ENCODE results near the gene ZBTB16. TPM values are rescaled to one million over a fixed set of nuclear protein-coding genes. Genes with fewer than 3 reads are reported as not detected.

Gene ZBTB16
- total RNA-seq, 2 donors from 2014 or later, result 2.0 to 13.7 TPM

DNA sequence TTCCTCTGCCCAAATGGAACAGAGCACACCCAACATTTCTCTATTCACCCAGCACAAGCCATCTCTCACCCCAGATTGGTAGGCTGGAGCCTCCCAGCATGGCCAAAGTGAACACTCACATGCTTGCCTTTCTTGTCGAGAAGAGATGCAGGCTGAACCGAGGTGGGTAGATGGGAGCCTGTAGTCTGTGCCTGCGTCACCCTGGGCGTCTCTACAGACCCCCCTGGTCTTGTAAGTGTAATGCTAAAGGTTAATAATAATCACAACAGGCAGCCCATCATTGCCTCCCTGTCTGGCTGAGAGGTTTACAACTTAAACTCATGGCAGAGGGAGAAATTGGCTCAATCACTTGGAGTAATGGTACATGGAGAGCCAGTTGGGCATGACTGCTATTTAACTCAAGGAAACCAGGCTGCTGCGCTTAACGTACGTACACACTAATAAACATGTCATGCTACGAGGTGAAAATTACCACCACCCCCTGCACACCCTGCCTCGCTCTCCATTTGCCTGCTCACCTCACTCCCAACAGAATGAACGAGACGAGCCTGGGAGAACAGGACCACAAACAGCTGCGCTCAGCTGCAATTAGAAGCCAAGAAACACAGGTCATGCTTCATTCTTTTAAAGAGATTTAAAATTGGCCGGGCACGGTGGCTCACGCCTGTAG lies 9.1 kb upstream of the ZBTB16 start:
- TF ChIP-seq, protein P1, sequence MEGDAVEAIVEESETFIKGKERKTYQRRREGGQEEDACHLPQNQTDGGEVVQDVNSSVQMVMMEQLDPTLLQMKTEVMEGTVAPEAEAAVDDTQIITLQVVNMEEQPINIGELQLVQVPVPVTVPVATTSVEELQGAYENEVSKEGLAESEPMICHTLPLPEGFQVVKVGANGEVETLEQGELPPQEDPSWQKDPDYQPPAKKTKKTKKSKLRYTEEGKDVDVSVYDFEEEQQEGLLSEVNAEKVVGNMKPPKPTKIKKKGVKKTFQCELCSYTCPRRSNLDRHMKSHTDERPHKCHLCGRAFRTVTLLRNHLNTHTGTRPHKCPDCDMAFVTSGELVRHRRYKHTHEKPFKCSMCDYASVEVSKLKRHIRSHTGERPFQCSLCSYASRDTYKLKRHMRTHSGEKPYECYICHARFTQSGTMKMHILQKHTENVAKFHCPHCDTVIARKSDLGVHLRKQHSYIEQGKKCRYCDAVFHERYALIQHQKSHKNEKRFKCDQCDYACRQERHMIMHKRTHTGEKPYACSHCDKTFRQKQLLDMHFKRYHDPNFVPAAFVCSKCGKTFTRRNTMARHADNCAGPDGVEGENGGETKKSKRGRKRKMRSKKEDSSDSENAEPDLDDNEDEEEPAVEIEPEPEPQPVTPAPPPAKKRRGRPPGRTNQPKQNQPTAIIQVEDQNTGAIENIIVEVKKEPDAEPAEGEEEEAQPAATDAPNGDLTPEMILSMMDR (IDR thresholded peaks at IDR 0.05), result no peak
- Histone ChIP-seq H3K36me3 (no peaks in the 10 kb centered on the region), H3K4me1 (peaks cover 3% of the 10 kb centered on the region), H3K9me3 (no peaks in the 10 kb centered on the region), H3K9ac (ENCODE audit: low read depth in 2 of 2, low read length in 2 of 2) (no peak overlapping the region), H3K27me3 (no peaks in the 10 kb centered on the region), H3K27ac (no peak overlapping the region), H3K4me3 (no peak overlapping the region)
- intact Hi-C loops (cut with DNase I), result no loop called here
- DNase-seq, result no peak

DNA sequence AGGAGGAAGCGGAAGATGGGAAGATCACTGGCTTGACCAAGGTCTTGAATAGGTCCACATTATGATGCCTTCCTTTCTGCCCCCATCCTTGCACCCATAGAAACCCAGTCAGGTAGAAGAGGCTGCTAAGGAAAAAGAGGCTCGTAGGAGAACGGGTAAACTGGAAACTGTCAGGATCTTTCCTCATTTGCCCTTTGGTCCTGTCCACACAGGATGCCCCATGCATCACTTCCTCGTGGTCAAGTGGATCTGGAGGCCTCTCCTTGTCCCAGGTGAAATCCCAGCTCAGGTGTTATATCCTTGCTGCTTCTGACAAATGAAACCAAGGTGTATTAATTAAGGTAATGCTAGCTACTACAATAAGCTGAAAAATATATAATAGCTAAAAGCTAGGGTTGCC lies 8.0 kb upstream of the ZBTB16 start:
- no peaks in the 10 kb centered on the region for H3K9me3 ChIP-seq
- TF ChIP-seq, protein P1 (IDR thresholded peaks at IDR 0.05), result no peak
- H3K9ac ChIP-seq (ENCODE audit: low read depth in 2 of 2, low read length in 2 of 2), result no peak overlapping the region
- peaks cover 3% of the 10 kb centered on the region for H3K4me1 ChIP-seq
- DNase-seq, result no peak
- intact Hi-C loops (cut with DNase I), result no loop called here
- no peak overlapping the region for H3K27ac ChIP-seq
- no peak overlapping the region for H3K4me3 ChIP-seq
- no peaks in the 10 kb centered on the region for H3K27me3 ChIP-seq
- no peaks in the 10 kb centered on the region for H3K36me3 ChIP-seq

DNA sequence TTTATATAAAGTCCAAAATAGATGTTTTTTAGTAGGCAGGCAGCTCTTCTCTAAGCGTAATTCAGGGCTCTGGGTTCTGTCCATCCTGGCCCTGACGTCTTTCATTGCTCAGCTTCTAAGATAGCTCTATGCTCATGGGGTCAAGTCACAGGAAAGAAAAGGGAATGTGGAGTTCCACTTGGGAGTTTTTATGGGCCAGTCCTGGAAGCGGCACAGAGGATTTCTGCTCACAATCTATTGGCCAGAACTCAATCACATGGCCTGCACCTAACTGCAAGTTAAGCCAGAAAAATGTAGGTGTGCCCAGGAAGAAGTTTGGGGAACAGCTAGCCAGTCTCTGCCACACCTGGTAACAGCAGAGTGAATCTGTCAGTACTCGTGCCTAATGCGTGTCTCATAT lies 7.4 kb upstream of the ZBTB16 start:
- no peak overlapping the region for H3K27ac ChIP-seq

DNA sequence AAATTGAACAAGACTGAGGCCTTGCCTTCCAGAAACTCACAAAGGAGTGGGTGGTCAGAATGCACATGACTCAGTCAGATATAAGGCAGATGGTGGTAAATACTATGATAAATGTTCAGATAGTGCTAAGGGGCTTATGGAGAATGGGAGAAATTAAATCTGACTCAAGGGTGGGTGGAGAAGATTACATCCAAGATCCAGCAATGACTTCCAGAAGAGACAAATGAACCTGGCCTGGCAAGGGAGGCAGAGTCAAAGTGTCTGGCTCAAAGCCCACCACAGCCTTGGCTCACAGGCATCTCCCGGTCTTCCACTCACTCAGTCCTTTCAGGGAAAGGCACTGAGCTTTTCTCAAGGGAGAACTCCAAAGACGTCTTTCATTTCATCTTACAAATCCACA lies 6.1 kb upstream of the ZBTB16 start:
- no peaks in the 10 kb centered on the region for H3K36me3 ChIP-seq

More for the DNA sequence above, 7.4 kb upstream of the ZBTB16 start:
- no peaks in the 10 kb centered on the region for H3K9me3 ChIP-seq
- H3K4me1 ChIP-seq, result peaks cover 3% of the 10 kb centered on the region
- no peaks in the 10 kb centered on the region for H3K27me3 ChIP-seq
- no peaks in the 10 kb centered on the region for H3K36me3 ChIP-seq
- H3K9ac ChIP-seq (ENCODE audit: low read depth in 2 of 2, low read length in 2 of 2), result no peak overlapping the region
- TF ChIP-seq, protein P1 (IDR thresholded peaks at IDR 0.05), result no peak
- intact Hi-C loops (cut with DNase I), result no loop called here
- peak; percentile 72 for DNase-seq
- no peak overlapping the region for H3K4me3 ChIP-seq

DNA sequence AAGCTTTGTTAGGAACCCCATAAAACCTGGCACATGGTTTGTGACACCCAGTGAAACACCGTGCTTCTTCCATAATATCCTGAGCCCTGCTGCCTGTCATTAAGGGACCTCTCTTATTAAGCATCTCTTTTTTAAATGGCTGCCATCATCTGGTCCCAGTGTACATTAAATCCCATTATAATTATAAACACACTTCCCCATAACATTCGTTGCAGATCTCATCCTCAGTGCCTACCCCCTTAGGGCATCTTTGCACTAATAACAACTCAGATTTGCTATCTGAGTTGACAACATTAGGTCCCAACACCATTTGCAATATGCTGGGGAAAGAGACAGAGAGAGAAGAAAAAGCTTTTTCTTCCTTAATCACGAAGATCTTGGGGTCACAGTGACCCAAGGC lies 4.7 kb upstream of the ZBTB16 start:
- no peak overlapping the region for H3K4me3 ChIP-seq
- H3K36me3 ChIP-seq, result no peaks in the 10 kb centered on the region
- H3K9me3 ChIP-seq, result no peaks in the 10 kb centered on the region
- DNase-seq, result no peak
- TF ChIP-seq, protein P1 (IDR thresholded peaks at IDR 0.05), result no peak
- peaks cover 8% of the 10 kb centered on the region for H3K27me3 ChIP-seq
- H3K27ac ChIP-seq, result no peak overlapping the region
- no peaks in the 10 kb centered on the region for H3K4me1 ChIP-seq
- intact Hi-C loops (cut with DNase I), result no loop called here
- no peak overlapping the region for H3K9ac ChIP-seq (ENCODE audit: low read depth in 2 of 2, low read length in 2 of 2)

More for the DNA sequence above, 6.1 kb upstream of the ZBTB16 start:
- no peak overlapping the region for H3K9ac ChIP-seq (ENCODE audit: low read depth in 2 of 2, low read length in 2 of 2)
- H3K9me3 ChIP-seq, result no peaks in the 10 kb centered on the region
- no peak overlapping the region for H3K27ac ChIP-seq
- intact Hi-C loops (cut with DNase I), result no loop called here
- H3K4me3 ChIP-seq, result no peak overlapping the region
- TF ChIP-seq, protein P1 (IDR thresholded peaks at IDR 0.05), result no peak
- no peak for DNase-seq
- peaks cover 2% of the 10 kb centered on the region for H3K27me3 ChIP-seq
- peaks cover 3% of the 10 kb centered on the region for H3K4me1 ChIP-seq
